G401 (cell line): Measurements from ENCODE around the gene LY9. TPM values are rescaled to one million over a fixed set of nuclear protein-coding genes. Genes with fewer than 3 reads are reported as not detected.
A peak's percentile ranks its signal among the peaks of the same experiment; 100 is the strongest.
"Not testable (repeated sequence)": the region's sequence is repeated elsewhere in the genome, so short reads cannot be mapped to it uniquely, and the experiment has no call there.

Experiments used
- DNase-seq: peaks from one replicate; pipeline ENCODE4 v3.0.0-alpha.2; 2015; ENCODE audit warnings: low spot score
- in situ Hi-C: cut with HindIII; loops from 2 replicates; pipeline ENCODE4 v1.10.0; 2016; ENCODE audit warnings: low sequenced_read_pairs, mixed read lengths
- total RNA-seq: library from RNA; depleted of rRNA; stranded (reverse); fragments of >200 nt; shearing (Covaris generic); gene quantifications from 2 replicates; pipeline ENCODE4 v1.2.3, GENCODE V29; 2014

Gene LY9
- total RNA-seq, 1 experiment from 2014 or later: not detected

DNA sequence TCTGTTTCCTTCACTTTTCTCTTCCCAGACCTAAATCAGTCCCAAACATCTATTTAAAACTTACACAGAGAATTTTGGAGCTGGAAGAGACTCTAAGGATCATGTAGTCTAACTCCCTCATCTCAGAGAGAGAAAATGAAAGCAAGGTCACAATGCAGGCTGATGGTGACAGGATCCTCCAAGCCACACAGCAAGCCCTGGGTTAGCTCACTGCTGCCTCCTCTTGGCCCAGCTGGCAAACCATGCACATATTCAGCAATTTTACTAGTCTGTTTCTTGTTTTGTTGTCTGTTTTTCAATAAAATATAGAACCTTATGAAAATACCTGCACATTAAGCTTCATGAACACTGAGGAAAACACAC, 27.7 kb upstream of the LY9 start:
- in situ Hi-C loops: no loop called here
- DNase-seq: no peak

DNA sequence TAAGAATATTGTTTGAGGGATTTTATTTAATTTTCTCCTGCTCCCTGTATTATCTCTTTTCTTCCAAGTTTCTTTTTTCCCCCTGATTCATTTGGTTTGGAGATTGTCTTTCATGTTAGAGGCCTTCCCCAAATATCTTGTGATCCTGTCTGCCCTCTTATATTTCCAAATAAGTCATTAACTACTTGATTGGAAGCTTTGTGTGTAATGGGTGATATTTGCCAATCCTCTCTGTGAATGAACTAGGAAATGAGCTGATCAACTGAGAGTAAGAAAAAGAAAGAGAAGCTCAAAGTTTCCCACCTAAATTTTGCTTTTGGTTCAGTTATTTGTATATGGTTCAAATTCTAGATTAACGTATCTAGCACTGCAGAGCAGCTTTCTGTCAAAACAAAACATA, 23.6 kb upstream of the LY9 start:
- in situ Hi-C loops: no loop called here
- no peak for DNase-seq

GRCh38 chr1:160773093-160773492, 22.9 kb upstream of the LY9 start:
- in situ Hi-C loops: no loop called here
- no peak for DNase-seq

DNA sequence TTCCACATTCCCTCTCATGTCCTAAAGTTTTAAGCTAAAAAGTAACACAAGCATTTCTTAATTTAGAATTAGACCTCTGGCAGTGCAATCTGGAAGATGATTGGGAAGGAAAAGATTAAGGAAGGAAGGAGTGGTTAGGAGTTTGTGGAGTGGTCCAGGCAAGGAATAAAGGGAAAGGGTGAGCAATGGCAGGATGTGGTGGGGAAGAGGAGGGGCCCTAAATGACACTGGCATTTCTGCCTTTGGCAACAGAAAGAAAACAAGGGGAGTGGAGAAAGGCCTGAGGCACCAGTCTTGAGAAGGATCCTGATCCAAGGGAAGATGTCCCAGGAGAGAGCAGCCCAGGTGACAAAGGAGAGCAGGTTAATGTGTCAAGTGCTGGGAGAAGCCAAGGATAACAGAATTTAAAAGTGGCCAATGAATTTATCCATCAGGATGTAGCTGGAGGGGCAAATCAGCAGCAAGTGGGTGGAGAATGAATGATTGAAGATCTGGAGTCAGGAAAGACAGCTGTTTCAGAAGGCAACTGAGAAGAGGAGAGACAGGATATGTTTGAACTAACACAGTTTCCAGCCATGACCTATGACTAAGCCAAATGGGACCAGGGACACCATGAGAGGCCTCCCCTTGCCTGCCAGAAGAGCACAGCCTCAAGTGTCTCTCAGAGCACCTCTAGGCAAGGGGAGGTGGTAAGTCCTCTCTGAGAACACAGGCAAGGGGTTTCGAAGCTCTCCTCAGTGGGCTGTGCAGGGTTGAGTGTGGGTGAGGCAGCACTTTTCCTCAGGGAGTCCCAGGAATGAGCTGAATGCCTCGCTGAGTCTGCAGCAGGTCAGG, 20.9 kb upstream of the LY9 start:
- in situ Hi-C loops: no loop called here
- no peak for DNase-seq

DNA sequence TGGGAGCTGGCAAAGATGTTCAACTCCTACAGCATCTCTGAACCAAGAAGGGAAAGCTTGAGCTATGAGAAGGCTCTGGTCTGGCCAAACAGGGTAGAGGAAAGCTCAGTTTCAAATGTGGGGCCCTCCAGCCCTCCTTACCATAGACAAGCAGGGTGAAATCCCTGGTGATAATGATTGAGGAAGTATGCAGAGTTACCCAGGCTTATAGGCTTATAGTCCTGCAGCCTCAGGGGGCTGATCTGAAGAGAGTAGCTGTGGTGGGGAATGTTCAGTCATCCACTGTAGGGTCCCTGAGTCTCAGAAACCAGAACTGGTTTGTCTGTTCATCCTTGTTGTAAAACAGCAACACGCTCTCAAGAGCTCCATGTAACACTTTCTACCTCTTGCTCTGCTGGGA, 19.8 kb upstream of the LY9 start:
- in situ Hi-C loops: no loop called here

DNA sequence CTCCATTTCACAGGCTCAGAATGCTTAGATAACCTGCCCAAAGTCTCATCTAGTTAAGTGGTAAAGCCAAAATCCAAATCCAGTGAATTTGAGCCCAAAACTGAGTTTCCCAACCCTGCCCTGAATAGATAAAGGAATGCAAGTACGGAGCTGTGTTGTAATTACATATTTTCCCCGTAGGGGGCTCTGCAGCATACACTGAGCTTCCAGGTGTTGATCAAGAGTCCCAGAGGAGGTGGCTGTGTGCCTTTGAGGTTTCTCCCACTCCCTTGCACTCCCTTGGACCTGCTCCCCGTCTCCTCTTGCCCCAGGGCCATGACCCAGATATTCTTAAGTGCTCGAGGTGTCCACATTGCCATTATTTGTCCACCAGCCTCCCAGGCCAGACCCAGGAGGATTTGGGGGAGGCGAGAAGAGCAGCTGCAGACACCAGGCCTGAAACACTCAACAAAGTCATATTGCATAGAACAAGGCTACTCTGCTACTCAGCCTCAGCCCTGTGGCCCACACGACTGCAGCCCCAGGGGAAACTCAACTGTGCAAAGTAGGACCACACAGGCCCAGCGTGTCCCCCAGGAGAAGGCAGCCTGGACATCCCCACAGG, 18.4 kb upstream of the LY9 start:
- DNase-seq: no peak
- in situ Hi-C loops: no loop called here

More for the DNA sequence above, 19.8 kb upstream of the LY9 start:
- no peak for DNase-seq

GRCh38 chr1:160778976-160779375, 17.0 kb upstream of the LY9 start:
- no peak for DNase-seq
- in situ Hi-C loops: no loop called here

- DNase-seq: peak; percentile 3
- in situ Hi-C loops: no loop called here
Measured at GRCh38 chr1:160779626-160780397, 16.2 kb upstream of the LY9 start.

- no peak for DNase-seq
- in situ Hi-C loops: no loop called here
Measured at GRCh38 chr1:160780398-160780755, 15.6 kb upstream of the LY9 start.

GRCh38 chr1:160781186-160781766, 14.7 kb upstream of the LY9 start:
- in situ Hi-C loops: no loop called here
- no peak for DNase-seq

DNA sequence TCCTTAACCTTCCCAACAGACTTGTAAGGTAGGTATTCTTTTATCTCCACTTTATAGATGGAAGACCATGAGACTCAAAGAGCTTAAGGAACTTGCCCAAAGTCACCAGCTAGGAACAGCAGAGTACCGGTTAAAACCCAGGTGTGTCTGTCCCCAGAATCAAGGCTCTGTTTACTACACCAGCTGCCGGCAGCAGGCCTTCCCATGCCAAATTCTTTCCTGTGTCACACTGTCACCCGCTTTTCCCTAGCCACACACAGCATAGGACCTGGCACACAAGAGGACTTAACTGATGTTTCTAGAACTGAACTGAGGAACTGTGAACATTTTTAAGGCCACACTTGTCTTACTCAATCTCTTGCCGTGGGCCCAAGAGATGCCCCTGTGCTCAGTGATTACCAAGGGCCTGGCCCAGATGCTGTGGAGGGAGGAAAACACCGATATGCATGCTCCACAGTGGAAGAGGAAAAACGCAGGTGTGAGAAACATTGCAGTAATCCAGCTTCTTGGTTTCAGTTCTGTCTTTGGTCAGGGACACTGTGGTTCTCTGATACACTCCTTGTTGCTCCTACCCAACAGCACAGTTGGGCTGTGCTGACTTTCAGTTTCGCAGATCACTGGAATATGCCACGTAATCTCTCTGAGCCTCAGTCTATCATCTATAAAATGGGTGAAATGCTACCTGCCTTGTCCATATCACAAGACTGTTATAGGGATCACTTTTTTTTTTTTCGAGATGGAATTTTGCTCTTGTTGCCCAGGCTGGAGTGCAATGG, 13.9 kb upstream of the LY9 start:
- in situ Hi-C loops: no loop called here
- DNase-seq: no peak

DNA sequence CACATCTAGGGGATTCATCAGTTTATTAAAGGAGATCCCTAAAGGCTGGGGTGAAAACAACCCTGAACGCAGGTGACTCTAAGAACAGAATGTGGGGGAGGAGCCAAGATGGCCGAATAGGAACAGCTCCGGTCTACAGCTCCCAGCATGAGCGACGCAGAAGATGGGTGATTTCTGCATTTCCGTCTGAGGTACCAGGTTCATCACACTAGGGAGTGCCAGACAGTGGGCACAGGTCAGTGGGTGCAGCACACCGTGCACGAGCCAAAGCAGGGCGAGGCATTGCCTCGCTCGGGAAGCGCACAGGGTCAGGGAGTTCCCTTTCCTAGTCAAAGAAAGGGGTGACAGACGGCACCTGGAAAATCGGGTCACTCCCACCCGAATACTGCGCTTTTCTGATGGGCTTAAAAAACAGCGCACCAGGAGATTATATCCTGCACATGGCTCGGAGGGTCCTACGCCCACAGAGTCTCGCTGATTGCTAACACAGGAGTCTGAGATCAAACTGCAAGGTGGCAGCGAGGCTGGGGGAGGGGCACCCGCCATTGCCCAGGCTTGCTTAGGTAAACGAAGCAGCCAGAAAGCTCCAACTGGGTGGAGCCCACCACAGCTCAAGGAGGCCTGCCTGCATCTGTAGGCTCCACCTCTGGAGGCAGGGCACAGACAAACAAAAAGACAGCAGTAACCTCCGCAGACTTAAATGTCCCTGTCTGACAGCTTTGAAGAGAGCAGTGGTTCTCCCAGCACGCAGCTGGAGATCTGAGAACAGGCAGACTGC, 12.8 kb upstream of the LY9 start:
- in situ Hi-C loops, DNase-seq: not testable (repeated sequence)

DNA sequence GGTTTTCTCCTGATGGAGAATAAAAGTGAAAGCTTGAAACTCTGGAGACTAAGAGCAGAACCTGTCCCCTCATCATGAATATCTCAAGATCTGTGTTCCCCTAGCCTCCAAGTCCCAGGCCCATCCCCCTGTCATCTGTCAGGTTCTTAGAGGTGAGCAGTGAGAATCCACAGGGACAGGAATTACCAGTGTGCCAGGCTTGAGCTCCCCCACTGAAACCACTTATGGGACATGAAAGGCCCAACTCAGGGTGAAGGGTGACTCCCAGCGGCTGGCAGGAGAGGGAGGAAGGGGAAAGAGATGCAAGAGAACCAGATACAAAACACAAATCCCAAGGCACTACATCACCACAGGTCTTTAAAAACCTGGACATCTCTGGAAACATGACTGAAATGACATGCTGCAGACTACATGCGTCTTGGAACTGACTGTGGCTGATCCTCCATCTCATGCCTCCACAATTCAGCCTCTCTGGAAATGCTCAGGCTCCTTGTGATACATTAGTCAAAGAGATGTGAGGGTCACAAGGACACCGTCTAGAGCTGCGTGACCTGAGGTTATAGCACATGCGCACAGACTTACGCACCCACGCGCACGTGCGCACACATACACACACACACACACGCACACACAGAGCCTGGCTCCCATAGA, 6.8 kb upstream of the LY9 start:
- no peak for DNase-seq
- in situ Hi-C loops: no loop called here

DNA sequence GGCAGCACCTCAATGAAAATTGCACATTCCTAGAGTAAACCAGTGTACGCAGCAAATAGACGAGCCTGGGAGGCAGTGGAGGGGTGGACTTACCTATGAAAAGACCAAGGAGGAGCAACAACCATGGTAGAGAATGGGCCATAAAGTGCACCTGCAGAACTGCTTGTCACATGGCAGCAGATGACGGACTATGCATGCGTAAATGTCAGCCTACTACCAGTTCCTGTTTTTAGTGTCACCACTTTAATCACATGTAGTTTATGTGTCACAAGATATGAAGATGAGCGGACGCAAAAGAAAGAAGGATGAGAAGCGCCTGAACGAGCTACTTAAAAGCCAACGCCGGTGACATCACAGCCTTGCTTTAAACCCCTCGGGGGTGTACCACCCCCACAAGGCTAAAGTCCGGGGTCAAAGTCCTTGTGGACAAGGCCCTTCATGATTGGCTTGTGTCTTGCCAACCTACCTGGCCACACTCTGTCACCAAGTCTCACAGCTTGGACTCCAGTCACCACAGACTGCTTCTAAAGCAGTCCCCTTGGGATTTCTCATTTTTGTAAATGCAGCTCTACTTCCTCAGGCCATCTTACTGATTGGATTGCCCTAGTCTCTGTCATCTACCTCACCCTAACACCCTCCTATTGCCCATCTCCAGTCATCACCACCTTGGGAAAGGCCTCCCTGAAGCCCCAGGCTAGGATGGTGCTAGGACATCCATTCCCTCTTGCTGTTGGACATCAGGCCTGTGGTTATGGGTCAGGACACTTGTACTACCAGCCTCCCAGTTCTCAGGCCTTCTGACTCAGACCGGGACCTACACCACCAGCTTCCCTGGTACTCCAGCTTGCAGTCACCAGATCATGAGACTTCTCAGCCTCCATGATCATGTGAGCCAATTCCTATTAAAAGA, 6.0 kb upstream of the LY9 start:
- in situ Hi-C loops: no loop called here
- no peak for DNase-seq

- DNase-seq: no peak
- in situ Hi-C loops: no loop called here
Measured at GRCh38 chr1:160794376-160794775, 1.6 kb upstream of the LY9 start.

DNA sequence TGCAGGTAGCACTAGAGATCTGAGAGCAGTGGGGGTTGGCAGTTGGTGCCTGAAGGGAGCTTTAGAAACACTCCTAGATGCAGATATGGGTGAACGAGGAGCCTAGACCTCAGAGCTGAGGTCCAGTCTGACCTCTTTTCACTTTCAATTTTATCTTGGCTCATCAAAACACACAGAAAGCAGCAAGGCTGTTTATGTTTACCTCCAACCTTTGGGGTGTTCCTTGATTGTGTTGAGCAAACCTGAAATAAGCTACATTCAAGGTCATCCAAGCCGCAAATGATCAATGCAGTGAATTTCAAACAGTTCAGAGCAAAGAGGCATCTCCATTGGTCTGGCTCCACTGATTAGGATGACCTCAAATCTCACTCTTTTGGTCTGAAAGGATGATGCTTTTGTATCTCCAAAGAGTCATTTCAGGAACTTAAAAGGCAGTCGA, 1.3 kb downstream of the LY9 start:
- in situ Hi-C loops: no loop called here
- DNase-seq: no peak

DNA sequence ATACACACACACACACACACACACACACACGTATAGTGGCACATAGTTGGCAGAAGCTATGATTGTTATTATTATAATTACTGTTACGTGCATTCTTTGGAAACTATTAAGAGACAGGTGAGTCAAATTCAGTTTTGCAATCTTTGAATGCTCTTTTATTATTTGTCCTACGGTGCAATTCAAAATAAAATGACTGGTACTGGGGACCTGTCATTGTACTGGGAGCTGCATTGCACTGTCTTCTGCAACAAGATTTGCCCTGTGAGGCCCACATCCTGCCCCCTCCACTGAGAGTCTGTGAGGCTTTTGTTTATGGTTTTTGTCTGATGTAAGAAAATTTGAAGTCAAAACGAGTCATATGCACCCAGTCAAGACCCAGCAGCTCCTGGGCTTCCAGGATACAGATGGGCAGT, 1.9 kb downstream of the LY9 start:
- no peak for DNase-seq
- in situ Hi-C loops: no loop called here
